WTC11 (cell line): ENCODE measurements around the gene TRNAU1AP. TPM values are rescaled to one million over a fixed set of nuclear protein-coding genes. Genes with fewer than 3 reads are reported as not detected.

Experiments used
- ATAC-seq: fragments of 200-7000 bp; cut with Tn5 transposase; 2 replicates; pipeline ENCODE4 v1.10.0; 2021; ENCODE audit warnings: mild to moderate bottlenecking, moderate library complexity
- Bru-seq: library from RNA; stranded (reverse); fragments of 400-500 nt; gene quantifications from one replicate; lab custom pipeline; 2021; lab: Mats Ljungman, UMichigan
- CTCF ChIA-PET: fragments of 300-600 bp; sonication (Branson Sonifier 250); formaldehyde crosslinking; loops from one replicate; lab custom pipeline; 2021; ENCODE audit warnings: antibody characterized with exemption; lab: Charles Lee
- POLR2A ChIA-PET: fragments of 350-600 bp; sonication (Branson Sonifier 250); formaldehyde crosslinking; loops from one replicate; lab custom pipeline; 2021; ENCODE audit warnings: antibody characterized with exemption; lab: Charles Lee
- DNase-seq: peaks from one replicate; pipeline ENCODE4 v3.0.0; 2021; ENCODE audit warnings: low spot score
- H3K27ac Mint-ChIP-seq: 2 replicates; pipeline ENCODE4 v1.8.0; 2021; ENCODE audit warnings: mixed read lengths
- H3K27me3 Mint-ChIP-seq: 2 replicates; pipeline ENCODE4 v1.8.0; 2021; ENCODE audit warnings: low read depth, mild to moderate bottlenecking, moderate library complexity, mixed read lengths
- H3K36me3 Mint-ChIP-seq: 2 replicates; pipeline ENCODE4 v1.8.0; 2021; ENCODE audit warnings: mixed read lengths
- H3K4me1 Mint-ChIP-seq: 2 replicates; pipeline ENCODE4 v1.8.0; 2022; ENCODE audit warnings: mixed read lengths
- H3K4me3 Mint-ChIP-seq: 2 replicates; pipeline ENCODE4 v1.8.0; 2021; ENCODE audit warnings: mild to moderate bottlenecking, moderate library complexity, mixed read lengths
- H3K9me3 Mint-ChIP-seq: 2 replicates; pipeline ENCODE4 v1.8.0; 2021; ENCODE audit warnings: mixed read lengths
- CREM ChIP-seq: sonication (generic); formaldehyde crosslinking; IDR thresholded peaks from 2 replicates; pipeline ENCODE4 v1.8.1; 2022; ENCODE audit warnings: mild to moderate bottlenecking, missing genetic modification reagents, moderate library complexity
- ELF4 ChIP-seq: sonication (generic); formaldehyde crosslinking; IDR thresholded peaks from 2 replicates; pipeline ENCODE4 v1.8.1; 2022; ENCODE audit warnings: low read depth, mild to moderate bottlenecking, moderate library complexity, missing genetic modification reagents
- ESRRA ChIP-seq: sonication (generic); formaldehyde crosslinking; IDR thresholded peaks from 2 replicates; pipeline ENCODE4 v1.8.1; 2022; ENCODE audit warnings: mild to moderate bottlenecking, missing genetic modification reagents, borderline replicate concordance
- ETV6 ChIP-seq: sonication (generic); formaldehyde crosslinking; IDR thresholded peaks from 2 replicates; pipeline ENCODE4 v1.8.1; 2022; ENCODE audit warnings: mild to moderate bottlenecking, missing genetic modification reagents
- FOXJ3 ChIP-seq: sonication (generic); formaldehyde crosslinking; IDR thresholded peaks from 2 replicates; pipeline ENCODE4 v1.9.0; 2021; ENCODE audit warnings: missing genetic modification reagents, mild to moderate bottlenecking, borderline replicate concordance
- FOXK1 ChIP-seq: sonication (generic); formaldehyde crosslinking; IDR thresholded peaks from 2 replicates; pipeline ENCODE4 v1.8.0; 2022; ENCODE audit warnings: mild to moderate bottlenecking, moderate library complexity, missing genetic modification reagents
- FOXP1 ChIP-seq: sonication (generic); formaldehyde crosslinking; IDR thresholded peaks from 2 replicates; pipeline ENCODE4 v1.8.0; 2022; ENCODE audit warnings: missing genetic modification reagents, mild to moderate bottlenecking, moderate library complexity, borderline replicate concordance
- GABPB1 ChIP-seq: sonication (generic); formaldehyde crosslinking; IDR thresholded peaks from 2 replicates; pipeline ENCODE4 v1.8.1; 2023; ENCODE audit warnings: mild to moderate bottlenecking, missing genetic modification reagents
- KAT7 ChIP-seq: sonication (generic); formaldehyde crosslinking; IDR thresholded peaks from 2 replicates; pipeline ENCODE4 v1.8.1; 2023; ENCODE audit warnings: missing genetic modification reagents, mild to moderate bottlenecking, borderline replicate concordance
- SP1 ChIP-seq: sonication (generic); formaldehyde crosslinking; conservative IDR thresholded peaks from 2 replicates; pipeline ENCODE4 v1.8.1; 2022; ENCODE audit warnings: missing genetic modification reagents
- TEAD1 ChIP-seq: sonication (generic); formaldehyde crosslinking; IDR thresholded peaks from 2 replicates; pipeline ENCODE4 v1.8.0; 2022; ENCODE audit warnings: mild to moderate bottlenecking, missing genetic modification reagents
- ZNF219 ChIP-seq: sonication (generic); formaldehyde crosslinking; IDR thresholded peaks from 2 replicates; pipeline ENCODE4 v1.8.0; 2023; ENCODE audit warnings: missing genetic modification reagents, mild to moderate bottlenecking, borderline replicate concordance
- ZNF232 ChIP-seq: sonication (generic); formaldehyde crosslinking; IDR thresholded peaks from 2 replicates; pipeline ENCODE4 v1.8.0; 2022; ENCODE audit warnings: mild to moderate bottlenecking, missing genetic modification reagents
- long read RNA-seq, 3 experiments: library from RNA in 1 of 3; library from capped mRNA in 1 of 3; library from polyadenylated mRNA in 1 of 3; unstranded in 2 of 3; stranded (forward) in 1 of 3; transcript quantifications; one replicate each; pipeline ENCODE4 v2.0.0, GENCODE V29; 2021
- total RNA-seq: library from RNA; stranded (reverse); gene quantifications from 3 replicates; pipeline ENCODE4 v1.2.3, GENCODE V29; 2021
- TF ChIP-seq, protein P1 (sequence below): sonication (generic); formaldehyde crosslinking; IDR thresholded peaks from 2 replicates; pipeline ENCODE4 v1.8.1; 2023; ENCODE audit warnings: mild to moderate bottlenecking, missing genetic modification reagents, moderate library complexity
- TF ChIP-seq, protein P2 (sequence below): sonication (generic); formaldehyde crosslinking; IDR thresholded peaks from 2 replicates; pipeline ENCODE4 v1.8.0; 2022; ENCODE audit warnings: mild to moderate bottlenecking, missing genetic modification reagents
- TF ChIP-seq, protein P3 (sequence below): sonication (generic); formaldehyde crosslinking; IDR thresholded peaks from 2 replicates; pipeline ENCODE4 v1.8.0; 2022; ENCODE audit warnings: mild to moderate bottlenecking, missing genetic modification reagents
- TF ChIP-seq, protein P4 (sequence below): sonication (generic); formaldehyde crosslinking; IDR thresholded peaks from 2 replicates; pipeline ENCODE4 v1.8.0; 2022; ENCODE audit warnings: missing genetic modification reagents
- TF ChIP-seq, protein P5 (sequence below): sonication (generic); formaldehyde crosslinking; IDR thresholded peaks from 2 replicates; pipeline ENCODE4 v1.8.1; 2022; ENCODE audit warnings: mild to moderate bottlenecking, moderate library complexity, missing genetic modification reagents
- TF ChIP-seq, protein P6 (sequence below): sonication (generic); formaldehyde crosslinking; IDR thresholded peaks from 2 replicates; pipeline ENCODE4 v1.8.1; 2023; ENCODE audit warnings: mild to moderate bottlenecking, moderate library complexity, missing genetic modification reagents
- TF ChIP-seq, protein P7 (sequence below): fragments of 250-450 bp; sonication (Bioruptor Pico); IDR thresholded peaks from 2 replicates; pipeline ENCODE4 v1.9.0; 2021; ENCODE audit warnings: mild to moderate bottlenecking

Gene TRNAU1AP
- total RNA-seq (30.4 to 40.6 TPM (median 34.0 TPM) in 3 replicates), Bru-seq, nascent RNA (percentile 65 among the genes with signal in this experiment)
- long read RNA-seq, experiment 1, transcript TRNAU1AP-201 (9 exons, 1,799 nt) = major isoform, 22 of 36 reads
- long read RNA-seq, experiment 1, partial matches to known transcripts = 4 of 36 reads
- long read RNA-seq, experiment 1, other reads (novel, unspliced or antisense) = 9 of 36 reads
- long read RNA-seq, experiment 2, transcript TRNAU1AP-201 (9 exons, 1,799 nt) = major isoform, 16 of 66 reads
- long read RNA-seq, experiment 2, partial matches to known transcripts = 22 of 66 reads
- long read RNA-seq, experiment 2, other reads (novel, unspliced or antisense) = 28 of 66 reads
- long read RNA-seq, experiment 3, transcript TRNAU1AP-201 (9 exons, 1,799 nt) = major isoform, 117 of 135 reads
- long read RNA-seq, experiment 3, partial matches to known transcripts = 1 of 135 reads
- long read RNA-seq, experiment 3, other reads (novel, unspliced or antisense) = 17 of 135 reads

DNA sequence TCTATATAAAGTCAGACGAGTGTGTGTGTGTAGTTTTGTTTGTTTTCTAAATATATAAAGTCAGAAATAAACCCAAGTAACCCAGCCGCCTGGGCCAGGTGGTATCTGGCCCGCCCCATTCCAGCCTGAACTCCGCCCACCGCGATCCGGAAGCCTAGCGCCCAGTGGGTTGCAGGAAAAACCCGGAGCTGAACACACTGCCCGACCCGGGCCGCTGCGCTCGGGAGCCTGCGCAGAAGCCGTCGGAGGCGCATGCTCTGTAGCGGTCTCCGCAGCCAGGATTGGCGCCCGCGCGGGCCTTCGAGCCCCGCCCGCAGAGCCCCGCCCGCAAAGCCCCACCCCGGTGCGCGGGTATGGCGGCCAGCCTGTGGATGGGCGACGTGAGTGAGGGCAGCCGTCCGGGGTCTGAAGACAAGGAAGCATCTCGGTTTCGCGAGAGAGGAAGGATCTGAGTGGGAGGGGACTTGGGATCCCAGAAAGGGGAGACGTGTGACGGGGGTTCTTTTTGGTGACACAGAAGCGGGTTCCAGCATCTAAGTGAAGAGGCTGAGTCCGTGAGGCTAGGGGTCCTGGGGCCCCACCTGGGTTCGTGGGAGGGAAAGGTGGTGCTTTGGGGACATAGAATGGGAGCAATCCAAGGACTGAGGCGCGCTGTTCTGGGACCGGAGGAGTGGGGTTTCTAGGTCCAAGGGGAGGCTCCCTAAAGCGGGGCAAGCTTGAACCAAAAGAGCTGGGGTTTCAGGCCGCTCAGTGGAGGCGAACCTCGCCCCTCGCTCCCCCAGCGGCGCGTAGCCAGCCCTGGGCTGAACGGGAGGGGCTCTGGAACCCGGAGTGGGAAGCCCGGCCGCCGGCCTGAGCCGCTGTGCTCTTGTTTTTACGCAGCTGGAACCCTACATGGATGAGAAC, at the start of gene TRNAU1AP:
Gene TRNAU1AP, plus strand, starts transcription at position 328 of the 906 bp plus-strand sequence. Its CDS starts 26 bp downstream, at position 354.
- POLR2A ChIA-PET = interaction anchor here (0.5 to 2.3 kb wide), 6 partner anchors 24 to 258 kb away, joined by 3 to 17 read pairs (median 4); no protein-coding TSS in a partner anchor
- Mint-ChIP-seq H3K27me3 (no peaks in the 10 kb centered on the region), H3K4me3 (peak within 1 kb of the TSS; percentile 96), H3K9me3 (no peaks in the 10 kb centered on the region), H3K36me3 (peaks cover 17% of the 10 kb centered on the region), H3K27ac (peak within 1 kb of the TSS; percentile 93), H3K4me1 (peaks cover 8% of the 10 kb centered on the region)
- DNase-seq = peak; percentile 97
- TF ChIP-seq ESRRA (CRISPR knock-in tag) (peak; percentile 77; the same call in 1 of the 2 replicates), ELF4 (CRISPR knock-in tag) (no peak), ZNF232 (CRISPR knock-in tag) (peak; percentile 53), FOXP1 (CRISPR knock-in tag) (0 out of 2 replicates have a peak, but pooled peaks have one; percentile 74), FOXJ3 (no peak), ZNF219 (CRISPR knock-in tag) (no peak), ETV6 (CRISPR knock-in tag) (peak; percentile 87), FOXK1 (peak; percentile 74), SP1 (CRISPR knock-in tag) (peak; percentile 95), CREM (CRISPR knock-in tag) (peak; percentile 72; the same call in 1 of the 2 replicates), KAT7 (CRISPR knock-in tag) (0 out of 2 replicates have a peak, but pooled peaks have one; percentile 44), TEAD1 (CRISPR knock-in tag) (peak; percentile 47), GABPB1 (peak; percentile 58)
- TF ChIP-seq, protein P1, sequence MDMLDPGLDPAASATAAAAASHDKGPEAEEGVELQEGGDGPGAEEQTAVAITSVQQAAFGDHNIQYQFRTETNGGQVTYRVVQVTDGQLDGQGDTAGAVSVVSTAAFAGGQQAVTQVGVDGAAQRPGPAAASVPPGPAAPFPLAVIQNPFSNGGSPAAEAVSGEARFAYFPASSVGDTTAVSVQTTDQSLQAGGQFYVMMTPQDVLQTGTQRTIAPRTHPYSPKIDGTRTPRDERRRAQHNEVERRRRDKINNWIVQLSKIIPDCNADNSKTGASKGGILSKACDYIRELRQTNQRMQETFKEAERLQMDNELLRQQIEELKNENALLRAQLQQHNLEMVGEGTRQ (CRISPR knock-in tag) = peak; percentile 37; the same call in 1 of the 2 replicates
- TF ChIP-seq, protein P2, sequence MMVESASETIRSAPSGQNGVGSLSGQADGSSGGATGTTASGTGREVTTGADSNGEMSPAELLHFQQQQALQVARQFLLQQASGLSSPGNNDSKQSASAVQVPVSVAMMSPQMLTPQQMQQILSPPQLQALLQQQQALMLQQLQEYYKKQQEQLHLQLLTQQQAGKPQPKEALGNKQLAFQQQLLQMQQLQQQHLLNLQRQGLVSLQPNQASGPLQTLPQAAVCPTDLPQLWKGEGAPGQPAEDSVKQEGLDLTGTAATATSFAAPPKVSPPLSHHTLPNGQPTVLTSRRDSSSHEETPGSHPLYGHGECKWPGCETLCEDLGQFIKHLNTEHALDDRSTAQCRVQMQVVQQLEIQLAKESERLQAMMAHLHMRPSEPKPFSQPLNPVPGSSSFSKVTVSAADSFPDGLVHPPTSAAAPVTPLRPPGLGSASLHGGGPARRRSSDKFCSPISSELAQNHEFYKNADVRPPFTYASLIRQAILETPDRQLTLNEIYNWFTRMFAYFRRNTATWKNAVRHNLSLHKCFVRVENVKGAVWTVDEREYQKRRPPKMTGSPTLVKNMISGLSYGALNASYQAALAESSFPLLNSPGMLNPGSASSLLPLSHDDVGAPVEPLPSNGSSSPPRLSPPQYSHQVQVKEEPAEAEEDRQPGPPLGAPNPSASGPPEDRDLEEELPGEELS (CRISPR knock-in tag) = peak; percentile 28; the same call in 1 of the 2 replicates
- TF ChIP-seq, protein P3, sequence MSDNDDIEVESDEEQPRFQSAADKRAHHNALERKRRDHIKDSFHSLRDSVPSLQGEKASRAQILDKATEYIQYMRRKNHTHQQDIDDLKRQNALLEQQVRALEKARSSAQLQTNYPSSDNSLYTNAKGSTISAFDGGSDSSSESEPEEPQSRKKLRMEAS (CRISPR knock-in tag) = peak; percentile 81
- TF ChIP-seq, protein P4, sequence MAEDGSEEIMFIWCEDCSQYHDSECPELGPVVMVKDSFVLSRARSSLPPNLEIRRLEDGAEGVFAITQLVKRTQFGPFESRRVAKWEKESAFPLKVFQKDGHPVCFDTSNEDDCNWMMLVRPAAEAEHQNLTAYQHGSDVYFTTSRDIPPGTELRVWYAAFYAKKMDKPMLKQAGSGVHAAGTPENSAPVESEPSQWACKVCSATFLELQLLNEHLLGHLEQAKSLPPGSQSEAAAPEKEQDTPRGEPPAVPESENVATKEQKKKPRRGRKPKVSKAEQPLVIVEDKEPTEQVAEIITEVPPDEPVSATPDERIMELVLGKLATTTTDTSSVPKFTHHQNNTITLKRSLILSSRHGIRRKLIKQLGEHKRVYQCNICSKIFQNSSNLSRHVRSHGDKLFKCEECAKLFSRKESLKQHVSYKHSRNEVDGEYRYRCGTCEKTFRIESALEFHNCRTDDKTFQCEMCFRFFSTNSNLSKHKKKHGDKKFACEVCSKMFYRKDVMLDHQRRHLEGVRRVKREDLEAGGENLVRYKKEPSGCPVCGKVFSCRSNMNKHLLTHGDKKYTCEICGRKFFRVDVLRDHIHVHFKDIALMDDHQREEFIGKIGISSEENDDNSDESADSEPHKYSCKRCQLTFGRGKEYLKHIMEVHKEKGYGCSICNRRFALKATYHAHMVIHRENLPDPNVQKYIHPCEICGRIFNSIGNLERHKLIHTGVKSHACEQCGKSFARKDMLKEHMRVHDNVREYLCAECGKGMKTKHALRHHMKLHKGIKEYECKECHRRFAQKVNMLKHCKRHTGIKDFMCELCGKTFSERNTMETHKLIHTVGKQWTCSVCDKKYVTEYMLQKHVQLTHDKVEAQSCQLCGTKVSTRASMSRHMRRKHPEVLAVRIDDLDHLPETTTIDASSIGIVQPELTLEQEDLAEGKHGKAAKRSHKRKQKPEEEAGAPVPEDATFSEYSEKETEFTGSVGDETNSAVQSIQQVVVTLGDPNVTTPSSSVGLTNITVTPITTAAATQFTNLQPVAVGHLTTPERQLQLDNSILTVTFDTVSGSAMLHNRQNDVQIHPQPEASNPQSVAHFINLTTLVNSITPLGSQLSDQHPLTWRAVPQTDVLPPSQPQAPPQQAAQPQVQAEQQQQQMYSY (CRISPR knock-in tag) = peak; percentile 100
- TF ChIP-seq, protein P5, sequence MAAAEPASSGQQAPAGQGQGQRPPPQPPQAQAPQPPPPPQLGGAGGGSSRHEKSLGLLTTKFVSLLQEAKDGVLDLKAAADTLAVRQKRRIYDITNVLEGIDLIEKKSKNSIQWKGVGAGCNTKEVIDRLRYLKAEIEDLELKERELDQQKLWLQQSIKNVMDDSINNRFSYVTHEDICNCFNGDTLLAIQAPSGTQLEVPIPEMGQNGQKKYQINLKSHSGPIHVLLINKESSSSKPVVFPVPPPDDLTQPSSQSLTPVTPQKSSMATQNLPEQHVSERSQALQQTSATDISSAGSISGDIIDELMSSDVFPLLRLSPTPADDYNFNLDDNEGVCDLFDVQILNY (CRISPR knock-in tag) = peak; percentile 95
- TF ChIP-seq, protein P6, sequence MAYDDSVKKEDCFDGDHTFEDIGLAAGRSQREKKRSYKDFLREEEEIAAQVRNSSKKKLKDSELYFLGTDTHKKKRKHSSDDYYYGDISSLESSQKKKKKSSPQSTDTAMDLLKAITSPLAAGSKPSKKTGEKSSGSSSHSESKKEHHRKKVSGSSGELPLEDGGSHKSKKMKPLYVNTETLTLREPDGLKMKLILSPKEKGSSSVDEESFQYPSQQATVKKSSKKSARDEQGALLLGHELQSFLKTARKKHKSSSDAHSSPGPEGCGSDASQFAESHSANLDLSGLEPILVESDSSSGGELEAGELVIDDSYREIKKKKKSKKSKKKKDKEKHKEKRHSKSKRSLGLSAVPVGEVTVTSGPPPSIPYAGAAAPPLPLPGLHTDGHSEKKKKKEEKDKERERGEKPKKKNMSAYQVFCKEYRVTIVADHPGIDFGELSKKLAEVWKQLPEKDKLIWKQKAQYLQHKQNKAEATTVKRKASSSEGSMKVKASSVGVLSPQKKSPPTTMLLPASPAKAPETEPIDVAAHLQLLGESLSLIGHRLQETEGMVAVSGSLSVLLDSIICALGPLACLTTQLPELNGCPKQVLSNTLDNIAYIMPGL (CRISPR knock-in tag) = peak; percentile 64; the same call in 1 of the 2 replicates
- TF ChIP-seq, protein P7, sequence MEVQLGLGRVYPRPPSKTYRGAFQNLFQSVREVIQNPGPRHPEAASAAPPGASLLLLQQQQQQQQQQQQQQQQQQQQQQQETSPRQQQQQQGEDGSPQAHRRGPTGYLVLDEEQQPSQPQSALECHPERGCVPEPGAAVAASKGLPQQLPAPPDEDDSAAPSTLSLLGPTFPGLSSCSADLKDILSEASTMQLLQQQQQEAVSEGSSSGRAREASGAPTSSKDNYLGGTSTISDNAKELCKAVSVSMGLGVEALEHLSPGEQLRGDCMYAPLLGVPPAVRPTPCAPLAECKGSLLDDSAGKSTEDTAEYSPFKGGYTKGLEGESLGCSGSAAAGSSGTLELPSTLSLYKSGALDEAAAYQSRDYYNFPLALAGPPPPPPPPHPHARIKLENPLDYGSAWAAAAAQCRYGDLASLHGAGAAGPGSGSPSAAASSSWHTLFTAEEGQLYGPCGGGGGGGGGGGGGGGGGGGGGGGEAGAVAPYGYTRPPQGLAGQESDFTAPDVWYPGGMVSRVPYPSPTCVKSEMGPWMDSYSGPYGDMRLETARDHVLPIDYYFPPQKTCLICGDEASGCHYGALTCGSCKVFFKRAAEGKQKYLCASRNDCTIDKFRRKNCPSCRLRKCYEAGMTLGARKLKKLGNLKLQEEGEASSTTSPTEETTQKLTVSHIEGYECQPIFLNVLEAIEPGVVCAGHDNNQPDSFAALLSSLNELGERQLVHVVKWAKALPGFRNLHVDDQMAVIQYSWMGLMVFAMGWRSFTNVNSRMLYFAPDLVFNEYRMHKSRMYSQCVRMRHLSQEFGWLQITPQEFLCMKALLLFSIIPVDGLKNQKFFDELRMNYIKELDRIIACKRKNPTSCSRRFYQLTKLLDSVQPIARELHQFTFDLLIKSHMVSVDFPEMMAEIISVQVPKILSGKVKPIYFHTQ = no peak
- CTCF ChIA-PET = interaction anchor here (0.6 to 2.8 kb wide), 11 partner anchors 9 to 650 kb away, joined by 3 to 9 read pairs (median 5); partner anchors contain the start of gene YTHDF2
- ATAC-seq = peak; percentile 95
